ENCODE results near the gene NPR2.

The NPR2 gene

DNA sequence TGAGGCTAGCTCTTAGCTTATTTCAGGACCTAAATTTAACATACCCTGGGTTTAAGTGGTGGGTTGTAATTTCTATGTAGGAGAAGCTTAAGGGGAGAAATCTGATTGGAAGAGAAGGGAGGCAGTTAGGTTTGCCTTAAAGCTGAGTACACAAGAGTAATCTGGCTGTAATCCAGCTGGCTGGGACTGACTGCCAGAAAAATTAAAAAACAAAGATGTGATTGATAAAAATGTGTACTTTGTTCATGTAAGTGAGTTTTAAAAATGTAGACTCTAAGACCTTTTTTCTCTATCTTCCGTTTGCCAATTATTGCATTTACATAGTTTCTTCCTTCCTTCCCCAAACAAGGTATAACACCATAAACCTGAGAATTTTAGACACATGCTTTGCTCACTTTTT, 19.9 kb upstream of the NPR2 start:
- no peak overlapping the region for H3K4me3 ChIP-seq (ENCODE audit: low read depth, low read length)
- TF ChIP-seq, protein P1, sequence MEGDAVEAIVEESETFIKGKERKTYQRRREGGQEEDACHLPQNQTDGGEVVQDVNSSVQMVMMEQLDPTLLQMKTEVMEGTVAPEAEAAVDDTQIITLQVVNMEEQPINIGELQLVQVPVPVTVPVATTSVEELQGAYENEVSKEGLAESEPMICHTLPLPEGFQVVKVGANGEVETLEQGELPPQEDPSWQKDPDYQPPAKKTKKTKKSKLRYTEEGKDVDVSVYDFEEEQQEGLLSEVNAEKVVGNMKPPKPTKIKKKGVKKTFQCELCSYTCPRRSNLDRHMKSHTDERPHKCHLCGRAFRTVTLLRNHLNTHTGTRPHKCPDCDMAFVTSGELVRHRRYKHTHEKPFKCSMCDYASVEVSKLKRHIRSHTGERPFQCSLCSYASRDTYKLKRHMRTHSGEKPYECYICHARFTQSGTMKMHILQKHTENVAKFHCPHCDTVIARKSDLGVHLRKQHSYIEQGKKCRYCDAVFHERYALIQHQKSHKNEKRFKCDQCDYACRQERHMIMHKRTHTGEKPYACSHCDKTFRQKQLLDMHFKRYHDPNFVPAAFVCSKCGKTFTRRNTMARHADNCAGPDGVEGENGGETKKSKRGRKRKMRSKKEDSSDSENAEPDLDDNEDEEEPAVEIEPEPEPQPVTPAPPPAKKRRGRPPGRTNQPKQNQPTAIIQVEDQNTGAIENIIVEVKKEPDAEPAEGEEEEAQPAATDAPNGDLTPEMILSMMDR (conservative IDR thresholded peaks at IDR 0.05; ENCODE audit: low read depth, low read length): no peak
- DNase-seq (ENCODE audit: low read depth): peak; percentile 68

DNA sequence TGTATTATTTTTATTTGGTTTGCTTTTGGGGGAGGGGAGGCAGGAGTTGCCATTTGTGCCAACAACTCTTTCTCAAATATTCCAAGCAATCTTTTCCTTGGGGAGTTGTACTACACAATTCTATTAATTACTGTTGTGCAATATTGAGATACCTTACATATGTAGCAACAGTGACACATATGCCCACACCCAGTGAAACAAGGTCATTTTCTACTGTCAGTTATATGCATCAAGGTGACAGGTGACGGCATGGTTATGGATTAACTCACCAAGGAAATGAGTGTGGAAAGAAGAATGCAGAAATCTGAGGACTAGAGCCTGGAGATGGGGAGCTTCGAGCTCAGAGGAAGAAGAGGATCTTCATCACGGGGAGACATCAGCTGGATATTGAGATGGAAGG, 19.4 kb upstream of the NPR2 start:
- no peak overlapping the region for H3K4me3 ChIP-seq (ENCODE audit: low read depth, low read length)
- TF ChIP-seq, protein P1 (conservative IDR thresholded peaks at IDR 0.05; ENCODE audit: low read depth, low read length): no peak
- no peak for DNase-seq (ENCODE audit: low read depth)

DNA sequence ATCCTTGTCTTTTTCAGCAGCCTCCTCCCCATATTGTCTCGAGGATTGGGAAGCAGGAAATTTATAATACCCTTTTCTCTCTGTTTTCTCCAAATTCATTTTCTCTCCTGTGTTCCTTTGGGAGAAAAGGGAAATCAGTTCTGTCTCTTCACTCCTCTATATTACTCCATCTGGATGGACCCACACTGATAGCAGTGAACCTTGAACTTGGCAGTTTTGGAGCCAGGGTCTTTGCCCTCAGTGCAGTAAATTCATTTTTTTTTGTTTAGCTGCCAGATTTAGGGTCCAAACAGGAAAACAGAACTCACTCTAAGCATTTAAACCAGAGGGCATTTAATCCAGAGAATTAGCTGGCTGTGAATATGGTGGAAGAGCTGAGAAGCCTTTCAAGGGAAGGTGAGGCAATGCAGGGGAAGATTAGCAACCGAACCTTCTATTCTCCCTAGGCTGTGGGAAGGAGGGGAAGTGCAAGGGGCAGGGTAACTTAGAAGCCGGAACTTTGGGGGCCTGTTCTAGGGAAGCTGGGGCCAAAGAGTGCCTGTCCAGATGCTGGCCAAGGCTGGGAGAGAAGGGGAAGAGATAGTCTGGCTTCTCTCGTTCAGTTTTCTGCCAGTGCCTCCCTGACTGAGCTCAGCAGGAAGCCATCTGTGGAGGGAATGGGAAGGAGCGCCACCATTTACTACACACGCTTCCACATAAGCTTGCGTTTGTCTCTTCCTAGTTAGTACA, 16.3 kb upstream of the NPR2 start:
- TF ChIP-seq, protein P1 (conservative IDR thresholded peaks at IDR 0.05; ENCODE audit: low read depth, low read length): no peak
- H3K4me3 ChIP-seq (ENCODE audit: low read depth, low read length): no peak overlapping the region

DNA sequence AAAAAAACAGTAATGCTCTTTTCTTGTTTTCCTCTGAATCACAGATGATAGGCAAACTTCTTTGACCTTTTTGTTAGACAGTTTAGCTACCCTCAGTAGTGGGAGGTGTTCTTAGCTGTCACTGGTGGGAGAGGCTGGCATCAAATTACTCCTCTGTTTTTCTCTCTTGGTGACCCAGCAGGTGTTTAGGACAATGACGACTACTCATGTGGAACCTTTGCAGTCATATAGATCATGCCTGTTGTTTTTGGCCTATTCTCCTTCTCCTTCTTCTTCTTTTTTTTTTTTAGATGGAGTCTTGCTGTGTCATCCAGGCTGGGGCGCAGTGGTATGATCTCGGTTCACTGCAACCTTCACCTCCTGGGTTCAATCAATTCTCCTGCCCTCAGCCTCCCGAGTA, 15.4 kb upstream of the NPR2 start:
- no peak for DNase-seq (ENCODE audit: low read depth)
- no peak overlapping the region for H3K4me3 ChIP-seq (ENCODE audit: low read depth, low read length)
- TF ChIP-seq, protein P1 (conservative IDR thresholded peaks at IDR 0.05; ENCODE audit: low read depth, low read length): no peak

More for the DNA sequence above, 16.3 kb upstream of the NPR2 start:
- no peak for DNase-seq (ENCODE audit: low read depth)

DNA sequence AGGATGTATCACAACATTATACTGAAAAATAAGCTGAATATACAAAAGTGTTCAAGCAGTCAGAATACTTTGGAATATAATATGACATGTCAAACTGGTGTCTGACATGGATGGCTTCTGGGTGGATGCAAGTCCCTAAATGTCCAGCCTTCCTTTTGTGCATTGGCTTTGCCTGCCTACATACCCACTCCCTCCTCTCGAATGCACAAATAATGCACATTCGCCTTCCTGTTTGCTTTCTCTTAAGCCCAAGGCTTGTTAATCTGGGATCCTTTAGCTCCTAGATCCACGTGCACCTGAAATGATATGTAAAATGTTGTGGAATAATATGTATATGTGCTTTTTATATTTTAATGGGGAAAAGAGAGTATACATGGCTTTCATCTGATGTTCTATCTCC, 12.9 kb upstream of the NPR2 start:
- TF ChIP-seq, protein P1 (conservative IDR thresholded peaks at IDR 0.05; ENCODE audit: low read depth, low read length): no peak
- no peak for DNase-seq (ENCODE audit: low read depth)
- no peak overlapping the region for H3K4me3 ChIP-seq (ENCODE audit: low read depth, low read length)

DNA sequence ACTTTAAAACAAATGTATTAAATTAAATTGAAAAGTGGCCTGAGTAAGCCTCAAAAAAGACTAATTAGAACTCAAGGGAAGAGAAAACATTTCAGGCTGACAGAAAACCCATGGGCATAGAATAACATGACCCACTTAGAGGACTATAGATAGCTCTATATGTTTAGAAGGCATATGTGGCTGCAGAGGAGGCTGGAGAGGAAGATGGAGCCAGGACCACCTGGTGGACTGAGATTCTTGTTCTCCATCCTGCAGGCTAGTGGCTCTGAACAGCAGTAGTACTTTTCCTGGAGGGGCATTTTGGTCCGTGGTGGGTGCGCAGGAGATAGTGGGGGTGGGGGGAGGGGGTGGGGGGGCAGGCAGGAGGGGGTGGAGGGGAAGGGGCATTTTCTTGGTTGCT, 10.3 kb upstream of the NPR2 start:
- DNase-seq (ENCODE audit: low read depth): no peak
- no peak overlapping the region for H3K4me3 ChIP-seq (ENCODE audit: low read depth, low read length)
- TF ChIP-seq, protein P1 (conservative IDR thresholded peaks at IDR 0.05; ENCODE audit: low read depth, low read length): no peak

DNA sequence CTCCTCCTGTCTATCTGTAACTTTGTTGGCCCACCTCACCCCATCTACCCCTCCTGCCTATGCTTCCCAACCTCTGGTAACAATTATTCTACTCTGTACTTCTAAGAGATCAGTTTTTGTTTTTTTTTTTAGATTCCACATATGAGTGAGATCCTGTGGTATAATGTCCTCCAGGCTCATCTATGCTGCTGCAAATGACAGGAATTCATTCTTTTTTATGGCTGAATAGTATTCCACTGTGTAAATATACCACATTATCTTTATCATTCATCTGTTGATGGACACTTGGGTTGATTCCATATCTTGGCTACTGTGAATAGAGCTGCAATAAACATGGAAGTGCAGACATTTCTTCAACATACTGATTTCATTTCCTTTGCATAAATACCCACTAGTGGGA, 8.0 kb upstream of the NPR2 start:
- no peak overlapping the region for H3K4me3 ChIP-seq (ENCODE audit: low read depth, low read length)
- DNase-seq (ENCODE audit: low read depth): no peak
- TF ChIP-seq, protein P1 (conservative IDR thresholded peaks at IDR 0.05; ENCODE audit: low read depth, low read length): no peak
